OCI-LY1 (cell line): Measurements from ENCODE around the gene CHCHD4.

Experiments used
- EZH2 ChIP-seq: fragments of 200-600 bp; sonication (generic), shearing (Covaris generic); IDR thresholded peaks from 2 replicates; pipeline ENCODE4 v1.8.0; 2017; ENCODE audit warnings: borderline replicate concordance, mixed run types, mild to moderate bottlenecking, antibody characterized with exemption, low read length, moderate library complexity, mixed read lengths
- TF ChIP-seq, protein P1 (sequence below): fragments of 200-600 bp; sonication (generic), shearing (Covaris generic); IDR thresholded peaks from 2 replicates; pipeline ENCODE4 v1.5.1; 2017; ENCODE audit warnings: mild to moderate bottlenecking, antibody characterized with exemption, low read length, moderate library complexity, mixed read lengths

- TF ChIP-seq, protein P1, sequence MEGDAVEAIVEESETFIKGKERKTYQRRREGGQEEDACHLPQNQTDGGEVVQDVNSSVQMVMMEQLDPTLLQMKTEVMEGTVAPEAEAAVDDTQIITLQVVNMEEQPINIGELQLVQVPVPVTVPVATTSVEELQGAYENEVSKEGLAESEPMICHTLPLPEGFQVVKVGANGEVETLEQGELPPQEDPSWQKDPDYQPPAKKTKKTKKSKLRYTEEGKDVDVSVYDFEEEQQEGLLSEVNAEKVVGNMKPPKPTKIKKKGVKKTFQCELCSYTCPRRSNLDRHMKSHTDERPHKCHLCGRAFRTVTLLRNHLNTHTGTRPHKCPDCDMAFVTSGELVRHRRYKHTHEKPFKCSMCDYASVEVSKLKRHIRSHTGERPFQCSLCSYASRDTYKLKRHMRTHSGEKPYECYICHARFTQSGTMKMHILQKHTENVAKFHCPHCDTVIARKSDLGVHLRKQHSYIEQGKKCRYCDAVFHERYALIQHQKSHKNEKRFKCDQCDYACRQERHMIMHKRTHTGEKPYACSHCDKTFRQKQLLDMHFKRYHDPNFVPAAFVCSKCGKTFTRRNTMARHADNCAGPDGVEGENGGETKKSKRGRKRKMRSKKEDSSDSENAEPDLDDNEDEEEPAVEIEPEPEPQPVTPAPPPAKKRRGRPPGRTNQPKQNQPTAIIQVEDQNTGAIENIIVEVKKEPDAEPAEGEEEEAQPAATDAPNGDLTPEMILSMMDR = no peak
- TF ChIP-seq EZH2 = no peak
Measured at GRCh38 chr3:14130230-14130629, 5.6 kb upstream of the CHCHD4 start.
